Thymus (tissue), 11 donors: Measurements from ENCODE around the gene RFX3. TPM values are rescaled to one million over a fixed set of nuclear protein-coding genes. Genes with fewer than 3 reads are reported as not detected.

Experiments
- DNase-seq, 9 donors: peaks; one replicate each; pipeline ENCODE4 v3.0.0-alpha.2; 2013; ENCODE audit warnings: low spot score in 9 of 9, low read depth in 6 of 9, missing footprints in 1 of 9
- H3K27ac ChIP-seq, 2 donors: one replicate each; pipeline ENCODE4 v1.5.1; 2013; ENCODE audit warnings: control low read depth in 1 of 2, low read depth in 1 of 2, low read length in 1 of 2, mild to moderate bottlenecking in 1 of 2, moderate library complexity in 1 of 2
- H3K27me3 ChIP-seq, 2 donors: one replicate each; pipeline ENCODE4 v1.5.1; 2013; ENCODE audit warnings: low read length in 1 of 2; ENCODE audit not compliant: control insufficient read depth in 2 of 2, insufficient read depth in 1 of 2
- H3K36me3 ChIP-seq, 2 donors: one replicate each; pipeline ENCODE4 v1.5.1; 2013; ENCODE audit warnings: low read length in 1 of 2, mild to moderate bottlenecking in 1 of 2, moderate library complexity in 1 of 2; ENCODE audit not compliant: control insufficient read depth in 2 of 2, insufficient read depth in 2 of 2
- H3K4me1 ChIP-seq, 2 donors: one replicate each; pipeline ENCODE4 v1.5.1; 2013; ENCODE audit warnings: low read length in 2 of 2; ENCODE audit not compliant: control insufficient read depth in 2 of 2, insufficient read depth in 2 of 2
- H3K4me3 ChIP-seq, 2 donors: one replicate each; pipeline ENCODE4 v1.5.1; 2013; ENCODE audit warnings: low read length in 2 of 2, control low read depth in 1 of 2, mild to moderate bottlenecking in 1 of 2
- H3K9me3 ChIP-seq, 2 donors: one replicate each; pipeline ENCODE4 v1.5.1; 2013; ENCODE audit warnings: low read length in 1 of 2, mild to moderate bottlenecking in 1 of 2; ENCODE audit not compliant: control insufficient read depth in 2 of 2, insufficient read depth in 1 of 2
- WGBS: extraction: QIAGEN DNeasy Blood & Tissue Kit; methylation state at CpG from one replicate; pipeline ENCODE4 v1.1.7; 2013; 5-methylcytosine and 5-hydroxymethylcytosine counted together
- polyA plus RNA-seq: library from polyadenylated mRNA; stranded (reverse); fragments of 200-250 nt; gene quantifications from one replicate; pipeline ENCODE4 v1.2.3, GENCODE V29; 2013
- total RNA-seq: library from RNA; stranded (reverse); fragments of 120-200 nt; gene quantifications from one replicate; pipeline ENCODE4 v1.2.4, GENCODE V29; 2013
- donor health status: healthy.

The RFX3 gene
- total and polyA plus RNA-seq, 2 donors: 5.1 to 7.8 TPM

DNA sequence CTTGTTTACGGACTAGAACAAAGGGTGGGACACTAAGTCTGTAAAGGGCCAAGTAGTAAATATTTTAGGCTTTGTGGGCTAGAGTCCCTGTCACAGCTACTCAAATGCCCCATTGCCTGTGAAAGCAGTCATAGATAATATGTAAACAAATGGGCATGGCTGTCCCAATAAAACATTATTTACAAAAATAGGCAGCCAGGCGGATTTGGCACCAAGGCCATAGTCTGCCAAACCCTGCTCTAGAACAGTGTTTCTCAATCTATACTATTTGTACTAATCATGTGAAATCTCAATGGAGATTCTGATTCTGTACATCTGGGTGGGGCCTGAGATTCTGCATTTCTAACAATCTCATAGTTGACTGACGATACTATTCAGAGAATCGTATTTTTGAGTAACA lies 92.0 kb downstream of the RFX3 start:
- Histone ChIP-seq H3K9me3 (no peaks in the 10 kb centered on the region), H3K27ac (no peak overlapping the region), H3K27me3 (no peaks in the 10 kb centered on the region), H3K36me3 (no peaks in the 10 kb centered on the region), H3K4me3 (no peak overlapping the region), H3K4me1 (no peaks in the 10 kb centered on the region)
- DNase-seq: no peak
- 96% methylated on average over 4 of the region's 4 CpGs for WGBS

DNA sequence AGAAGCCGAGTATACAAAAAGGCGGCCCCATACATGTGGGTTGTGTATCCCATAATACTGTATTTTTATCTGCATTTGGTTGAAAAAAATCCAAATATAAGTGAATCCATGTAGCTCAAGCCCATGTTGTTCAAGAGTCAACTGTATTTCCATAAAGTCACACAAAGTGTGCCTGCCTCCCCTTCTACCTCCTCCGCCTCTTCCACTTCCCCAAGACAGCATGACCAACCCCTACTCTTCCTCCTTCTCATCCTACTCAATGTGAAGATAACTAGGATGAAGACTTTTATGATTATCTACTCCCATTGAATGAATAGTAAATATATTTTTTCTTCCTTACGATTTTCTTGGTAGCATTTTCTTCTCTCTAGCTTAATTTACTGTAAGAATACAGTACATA lies 92.7 kb downstream of the RFX3 start:
- Histone ChIP-seq H3K9me3 (no peaks in the 10 kb centered on the region), H3K27ac (no peak overlapping the region), H3K4me3 (no peak overlapping the region), H3K27me3 (no peaks in the 10 kb centered on the region), H3K36me3 (no peaks in the 10 kb centered on the region), H3K4me1 (no peaks in the 10 kb centered on the region)
- WGBS: 99% methylated on average over 4 of the region's 4 CpGs
- no peak for DNase-seq

DNA sequence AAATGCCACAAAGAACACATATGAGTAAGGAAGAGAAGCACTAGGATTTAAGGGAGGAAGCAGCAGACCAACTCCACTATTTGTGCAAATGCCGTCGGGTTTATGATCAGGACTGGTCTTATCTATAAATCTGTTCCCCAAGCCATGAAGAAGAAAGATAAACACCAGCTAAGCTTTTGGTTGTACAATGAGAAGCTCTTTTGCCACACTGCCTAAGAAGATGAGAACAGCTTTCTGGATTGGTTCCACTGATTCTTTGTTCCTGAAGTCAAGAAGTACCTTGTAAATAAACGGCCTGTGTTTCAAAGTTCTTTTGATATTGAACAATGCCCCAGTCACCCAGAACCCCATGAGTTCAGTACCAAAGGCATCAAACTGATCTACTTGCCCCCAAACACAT lies 93.9 kb downstream of the RFX3 start:
- no peak overlapping the region for H3K27ac ChIP-seq
- 96% methylated on average over 3 of the region's 3 CpGs for WGBS
- H3K36me3 ChIP-seq: no peaks in the 10 kb centered on the region
- H3K9me3 ChIP-seq: no peaks in the 10 kb centered on the region
- no peak overlapping the region for H3K4me3 ChIP-seq
- H3K27me3 ChIP-seq: no peaks in the 10 kb centered on the region
- H3K4me1 ChIP-seq: no peaks in the 10 kb centered on the region
- DNase-seq: no peak

DNA sequence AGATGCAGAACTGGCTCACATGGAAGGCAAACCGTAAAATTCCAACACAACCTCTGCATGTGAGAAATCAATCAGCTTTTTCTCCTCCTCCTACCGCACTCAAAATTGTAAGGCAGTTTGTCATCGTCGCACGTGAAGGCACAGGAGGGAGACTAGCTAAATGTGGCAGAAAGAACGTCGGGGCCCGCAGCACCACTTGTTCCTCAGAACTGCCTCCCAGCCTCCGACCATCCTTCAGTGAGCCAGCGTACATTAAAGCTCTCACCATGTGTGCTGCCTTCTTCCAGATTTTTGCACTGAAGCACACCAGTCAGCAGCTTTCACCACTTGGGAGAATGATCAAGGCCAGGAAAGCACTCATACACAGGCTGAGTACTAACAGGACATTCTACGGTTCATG lies 105.9 kb downstream of the RFX3 start:
- H3K27ac ChIP-seq: no peak overlapping the region
- WGBS: 98% methylated on average over 11 of the region's 11 CpGs
- H3K9me3 ChIP-seq: no peaks in the 10 kb centered on the region
- no peaks in the 10 kb centered on the region for H3K36me3 ChIP-seq
- H3K27me3 ChIP-seq: no peaks in the 10 kb centered on the region
- no peak overlapping the region for H3K4me3 ChIP-seq
- no peak for DNase-seq
- H3K4me1 ChIP-seq: no peaks in the 10 kb centered on the region

DNA sequence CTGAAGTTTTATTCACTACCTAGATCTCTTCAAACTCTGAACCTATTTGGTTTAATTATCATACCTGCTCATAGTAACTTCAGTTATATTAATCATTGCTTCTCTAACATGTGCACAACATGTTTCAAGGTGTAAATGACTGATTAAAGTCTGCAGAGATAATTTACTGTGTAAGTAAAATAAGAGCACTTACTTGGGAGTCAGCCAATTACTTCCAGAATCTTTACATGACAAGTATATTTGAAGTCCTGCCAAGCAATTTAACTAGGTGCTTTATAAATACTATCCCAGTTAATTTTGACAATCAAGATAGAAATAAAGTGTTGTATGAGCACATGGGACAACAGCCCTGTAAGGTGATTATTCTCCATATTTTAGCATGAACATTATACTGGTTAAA lies 109.9 kb downstream of the RFX3 start:
- Histone ChIP-seq H3K9me3 (no peaks in the 10 kb centered on the region), H3K36me3 (no peaks in the 10 kb centered on the region), H3K4me1 (no peaks in the 10 kb centered on the region), H3K27ac (no peak overlapping the region), H3K4me3 (no peak overlapping the region), H3K27me3 (no peaks in the 10 kb centered on the region)
- DNase-seq: no peak

- Histone ChIP-seq H3K27ac (no peak overlapping the region), H3K4me1 (no peaks in the 10 kb centered on the region)
Observed at GRCh38 chr9:3413984-3414383, 111.8 kb downstream of the RFX3 start.

GRCh38 chr9:3410461-3410860 lies 115.3 kb downstream of the RFX3 start:
- Histone ChIP-seq H3K4me3 (no peak overlapping the region), H3K9me3 (peaks cover 0 to 1% of the 10 kb centered on the region in 2 donors), H3K27me3 (no peaks in the 10 kb centered on the region), H3K4me1 (no peaks in the 10 kb centered on the region), H3K27ac (no peak overlapping the region), H3K36me3 (no peaks in the 10 kb centered on the region)
- WGBS: 98% methylated on average over 4 of the region's 4 CpGs
- DNase-seq: no peak

More at GRCh38 chr9:3413984-3414383, 111.8 kb downstream of the RFX3 start:
- DNase-seq: no peak
- Histone ChIP-seq H3K9me3 (no peaks in the 10 kb centered on the region), H3K4me3 (no peak overlapping the region), H3K36me3 (no peaks in the 10 kb centered on the region), H3K27me3 (no peaks in the 10 kb centered on the region)

DNA sequence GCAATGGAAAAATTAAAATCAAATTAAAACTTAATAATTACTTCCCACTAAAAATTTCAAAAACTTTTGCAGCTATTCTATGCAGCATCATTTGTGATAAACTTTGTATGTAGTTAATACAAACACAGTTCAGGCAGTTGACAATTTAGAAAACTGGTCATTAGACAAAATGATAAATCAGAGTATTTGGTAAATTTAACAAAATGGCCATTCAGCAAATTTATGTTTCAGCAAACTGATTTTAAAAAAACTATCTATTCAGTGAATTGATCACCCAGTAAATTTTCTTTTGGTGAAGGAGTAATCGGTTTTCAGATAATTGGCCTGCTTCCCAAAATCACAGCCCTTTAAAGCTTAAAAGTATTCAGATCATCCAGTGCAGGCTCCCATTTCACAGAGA lies 116.3 kb downstream of the RFX3 start:
- H3K4me1 ChIP-seq: no peaks in the 10 kb centered on the region
- H3K27ac ChIP-seq: no peak overlapping the region
- no peak for DNase-seq
- no peaks in the 10 kb centered on the region for H3K36me3 ChIP-seq
- 98% methylated on average over 1 of the region's 1 CpG for WGBS
- peaks cover 0 to 1% of the 10 kb centered on the region in 2 donors for H3K9me3 ChIP-seq
- H3K4me3 ChIP-seq: no peak overlapping the region
- H3K27me3 ChIP-seq: no peaks in the 10 kb centered on the region

- WGBS: 99% methylated on average over 1 of the region's 1 CpG
- Histone ChIP-seq H3K4me1 (peaks cover 2% of the 10 kb centered on the region in 2 donors), H3K36me3 (no peaks in the 10 kb centered on the region), H3K9me3 (no peaks in the 10 kb centered on the region), H3K27ac (no peak overlapping the region), H3K4me3 (no peak overlapping the region), H3K27me3 (no peaks in the 10 kb centered on the region)
- no peak for DNase-seq
Observed at GRCh38 chr9:3403315-3403714, 122.5 kb downstream of the RFX3 start.
